Cardiac fibroblast (primary cell): Measurements from ENCODE around the gene CDHR2.

Experiments used
- DNase-seq, 2 donors: peaks; one replicate each; pipeline versions ENCODE4 v3.0.0 to v3.0.0-alpha.2; 2010; ENCODE audit warnings: low read depth in 2 of 2
- H3K4me3 ChIP-seq, 2 donors: replicated peaks in 1 of 2; 1 replicate in 1 of 2; 2 replicates in 1 of 2; pipeline ENCODE4 v1.5.1; 2011; ENCODE audit warnings: low read depth in 2 of 2, low read length in 2 of 2, mild to moderate bottlenecking in 2 of 2, moderate library complexity in 1 of 2
- TF ChIP-seq, protein P1 (sequence below): IDR thresholded peaks from one replicate; pipeline ENCODE4 v1.5.1; 2011; ENCODE audit warnings: low read depth, mild to moderate bottlenecking, low read length, inconsistent platforms

CDHR2 gene

DNA sequence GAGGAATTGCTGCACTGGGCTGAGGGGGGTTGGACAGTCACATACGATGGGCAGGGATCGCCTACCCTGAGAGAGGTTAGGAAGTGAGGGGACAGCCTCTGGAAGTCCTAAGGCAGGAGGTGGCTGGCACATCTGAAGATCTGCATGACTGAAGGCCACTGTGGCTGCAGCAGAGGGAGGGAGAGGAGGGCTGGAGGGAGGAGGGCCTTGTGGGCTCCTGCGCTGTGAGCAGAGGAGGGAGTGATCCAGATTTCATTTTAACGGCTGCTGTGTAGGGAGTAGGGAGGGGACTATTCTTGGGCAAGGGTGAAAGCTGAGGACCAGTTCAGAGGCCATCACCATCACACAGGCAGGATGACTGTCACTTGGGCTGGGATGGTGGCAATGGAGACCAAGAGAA is 88.4 kb downstream of the CDHR2 start:
- TF ChIP-seq, protein P1, sequence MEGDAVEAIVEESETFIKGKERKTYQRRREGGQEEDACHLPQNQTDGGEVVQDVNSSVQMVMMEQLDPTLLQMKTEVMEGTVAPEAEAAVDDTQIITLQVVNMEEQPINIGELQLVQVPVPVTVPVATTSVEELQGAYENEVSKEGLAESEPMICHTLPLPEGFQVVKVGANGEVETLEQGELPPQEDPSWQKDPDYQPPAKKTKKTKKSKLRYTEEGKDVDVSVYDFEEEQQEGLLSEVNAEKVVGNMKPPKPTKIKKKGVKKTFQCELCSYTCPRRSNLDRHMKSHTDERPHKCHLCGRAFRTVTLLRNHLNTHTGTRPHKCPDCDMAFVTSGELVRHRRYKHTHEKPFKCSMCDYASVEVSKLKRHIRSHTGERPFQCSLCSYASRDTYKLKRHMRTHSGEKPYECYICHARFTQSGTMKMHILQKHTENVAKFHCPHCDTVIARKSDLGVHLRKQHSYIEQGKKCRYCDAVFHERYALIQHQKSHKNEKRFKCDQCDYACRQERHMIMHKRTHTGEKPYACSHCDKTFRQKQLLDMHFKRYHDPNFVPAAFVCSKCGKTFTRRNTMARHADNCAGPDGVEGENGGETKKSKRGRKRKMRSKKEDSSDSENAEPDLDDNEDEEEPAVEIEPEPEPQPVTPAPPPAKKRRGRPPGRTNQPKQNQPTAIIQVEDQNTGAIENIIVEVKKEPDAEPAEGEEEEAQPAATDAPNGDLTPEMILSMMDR: no peak
- no peak overlapping the region for H3K4me3 ChIP-seq
- no peak for DNase-seq

DNA sequence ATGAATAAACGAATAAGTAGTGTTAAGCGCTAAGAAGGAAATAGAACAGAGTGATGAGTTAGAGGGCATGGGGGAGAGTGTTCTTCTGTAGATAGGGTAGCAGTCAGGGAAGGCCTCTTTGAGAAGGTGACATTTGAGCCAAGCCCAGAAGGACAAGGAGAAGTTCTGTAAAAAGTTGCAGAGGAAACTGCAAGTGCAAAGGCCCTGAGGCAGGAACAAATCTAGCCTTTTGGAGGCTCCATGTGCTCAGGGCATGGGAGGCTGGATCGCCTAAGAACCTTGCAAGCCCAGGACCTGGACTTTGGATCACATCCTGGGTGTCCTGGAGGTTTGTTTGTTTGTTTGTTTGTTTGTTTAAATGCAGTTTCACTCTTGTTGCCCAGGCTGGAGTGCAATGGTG is 89.3 kb downstream of the CDHR2 start:
- DNase-seq: no peak
- TF ChIP-seq, protein P1: no peak
- no peak overlapping the region for H3K4me3 ChIP-seq

DNA sequence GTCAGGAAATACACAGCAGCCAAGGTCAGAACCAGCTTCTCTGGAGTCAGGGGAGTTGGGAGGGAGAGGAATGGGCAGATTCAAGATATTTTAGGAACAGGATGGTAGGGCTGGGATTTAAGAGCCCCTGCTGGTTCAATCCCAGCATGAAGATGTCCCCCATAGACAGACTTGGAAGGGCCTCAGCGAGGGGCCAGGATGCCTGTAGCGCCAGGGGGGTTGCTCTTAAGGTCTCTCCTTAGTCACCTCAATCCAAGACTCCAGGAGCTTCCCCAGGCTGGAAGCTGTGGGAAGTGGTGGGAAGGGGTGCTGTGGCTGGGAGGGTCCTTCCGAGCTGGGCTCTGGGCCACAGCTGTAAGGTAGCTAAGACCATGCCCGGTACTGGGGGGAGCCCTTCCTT is 90.1 kb downstream of the CDHR2 start:
- no peak overlapping the region for H3K4me3 ChIP-seq
- TF ChIP-seq, protein P1: no peak
- no peak for DNase-seq

DNA sequence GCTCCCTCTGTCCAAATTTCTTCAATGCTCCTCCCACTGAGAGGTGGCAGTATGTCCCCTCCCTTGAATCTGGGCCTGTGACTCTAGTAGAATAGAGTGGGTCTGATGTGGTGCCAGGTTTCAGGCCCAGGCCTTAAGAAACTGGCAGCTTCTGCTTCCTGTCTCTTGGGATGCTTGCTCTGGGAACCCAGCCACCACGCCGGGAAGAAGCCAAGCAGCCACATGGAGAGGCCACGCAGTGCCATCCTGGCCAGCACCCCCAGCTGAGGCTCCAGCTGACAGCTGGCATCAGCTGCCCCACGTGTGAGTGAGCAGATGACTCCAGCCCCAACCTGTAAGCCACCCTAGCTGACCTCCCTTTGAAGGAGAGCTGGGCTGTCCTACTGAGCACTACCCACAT is 90.8 kb downstream of the CDHR2 start:
- no peak overlapping the region for H3K4me3 ChIP-seq
- TF ChIP-seq, protein P1: no peak
- peak; percentile 24 to 82 for DNase-seq

DNA sequence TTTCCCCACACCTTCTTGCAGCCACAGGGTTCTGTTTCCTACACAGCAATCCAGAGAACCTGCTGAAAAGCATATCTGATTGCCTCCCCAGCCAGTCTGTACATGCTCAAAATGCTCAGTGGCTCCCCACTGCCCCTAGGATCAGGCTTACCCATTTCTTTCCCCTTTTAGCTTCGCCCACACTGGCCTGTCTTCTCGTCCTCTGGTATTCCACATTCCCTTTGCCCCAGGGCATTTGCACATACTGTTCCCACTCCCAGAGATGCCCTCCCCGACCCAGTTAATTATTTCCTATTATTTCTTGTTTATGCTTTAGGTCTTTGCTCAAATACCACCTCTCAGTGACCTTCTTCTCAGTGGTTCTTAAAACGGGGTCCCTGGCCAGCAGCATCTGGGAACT is 91.5 kb downstream of the CDHR2 start:
- DNase-seq: no peak
- TF ChIP-seq, protein P1: no peak
- H3K4me3 ChIP-seq: no peak overlapping the region

DNA sequence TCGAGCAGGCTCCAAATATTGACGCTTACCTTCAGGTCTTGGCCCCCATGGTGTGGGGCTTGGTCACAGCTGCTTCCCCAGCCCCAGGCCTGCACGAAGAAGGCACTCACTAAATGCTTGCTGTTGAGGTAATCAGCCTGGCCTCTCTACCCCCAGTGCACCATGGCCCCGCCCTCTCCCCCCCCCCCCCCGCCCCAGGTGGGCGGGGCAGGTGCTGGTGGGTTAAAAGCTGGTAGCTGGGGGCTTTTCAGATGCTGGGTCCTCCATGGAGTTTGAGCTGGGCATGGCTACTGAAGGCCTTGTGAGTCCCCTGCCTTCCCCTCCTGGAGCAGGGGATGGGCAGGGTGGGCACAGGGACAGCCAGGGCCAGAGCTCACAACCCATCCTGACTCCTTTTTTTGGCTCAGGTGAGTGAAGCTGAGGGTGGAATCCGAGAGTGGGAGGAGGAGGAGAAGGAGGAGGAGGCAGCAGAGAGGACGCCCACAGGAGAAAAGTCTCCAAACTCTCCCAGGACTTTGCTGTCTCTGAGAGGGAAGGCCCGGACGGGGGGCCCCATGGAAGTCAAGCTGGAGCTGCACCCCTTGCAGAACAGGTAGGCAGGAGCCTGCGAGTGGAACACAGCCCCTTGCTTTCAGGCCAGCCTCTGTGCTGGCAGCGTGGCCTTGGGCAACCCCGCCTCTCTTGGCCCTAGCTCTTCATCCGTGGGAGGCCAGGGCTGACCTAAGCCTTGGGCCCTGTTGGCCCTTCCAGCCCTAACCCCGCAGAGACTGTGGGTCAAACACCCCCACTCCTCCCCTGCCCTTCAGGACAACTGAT is 93.7 kb downstream of the CDHR2 start:
- no peak for DNase-seq
- TF ChIP-seq, protein P1: no peak
- H3K4me3 ChIP-seq: no peak overlapping the region
